ENCODE measurements around the gene NCOA3.
A peak's percentile ranks its signal among the peaks of the same experiment; 100 is the strongest.

NCOA3 gene

DNA sequence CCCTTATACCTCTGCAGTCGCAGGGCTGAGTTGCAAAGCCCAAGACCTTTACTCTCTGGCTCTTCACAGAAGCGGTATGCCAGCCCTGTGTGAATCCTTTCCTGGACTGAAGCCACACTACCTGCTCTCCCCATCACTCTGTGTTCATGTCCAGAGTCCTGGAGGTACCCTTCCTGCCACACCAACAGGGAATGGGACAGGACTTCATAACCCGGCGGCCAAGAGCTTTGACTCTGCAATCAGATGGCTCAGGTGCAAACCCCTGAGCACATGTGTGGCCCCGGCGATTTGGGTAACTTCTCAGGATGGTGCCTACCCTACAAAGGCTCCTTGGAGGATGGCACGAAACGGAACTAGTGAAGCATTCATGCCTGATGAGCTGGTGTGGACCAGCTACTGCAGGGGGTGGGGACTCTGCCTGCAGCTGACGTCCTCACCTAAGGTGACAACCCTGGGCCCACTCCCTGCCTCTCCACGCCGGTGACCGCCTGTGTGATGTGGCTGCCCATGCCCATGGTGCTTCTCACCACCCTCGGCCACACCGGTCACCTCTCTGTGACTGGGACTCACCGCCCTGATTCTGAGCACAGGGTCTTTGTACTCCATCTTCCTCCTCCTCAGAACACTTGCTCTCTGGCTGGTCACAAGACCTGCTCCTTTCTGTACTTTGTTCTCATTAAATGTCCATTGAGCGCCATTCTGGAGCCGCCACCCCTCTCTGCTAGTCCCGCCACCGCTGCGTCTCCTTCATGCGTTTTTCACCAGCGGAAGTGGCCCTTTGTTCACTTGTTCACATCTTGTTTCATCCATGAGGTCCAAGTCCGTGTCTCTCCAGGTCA lies 166.8 kb downstream of the NCOA3 start:
- DNase-seq: no peak

DNA sequence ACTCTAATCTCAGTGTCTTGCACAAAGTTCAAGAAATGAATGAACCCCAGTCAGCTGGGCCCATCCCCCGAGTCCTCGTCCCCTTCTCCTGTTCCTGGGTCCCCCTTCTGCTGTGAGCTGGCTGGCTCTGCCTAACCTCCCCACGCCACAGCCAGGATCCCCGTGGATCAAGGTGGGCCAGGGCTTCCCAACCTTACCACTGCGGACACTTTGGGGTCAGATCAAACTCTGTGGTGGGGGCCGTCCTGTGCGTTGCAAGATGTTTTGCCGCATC lies 167.4 kb downstream of the NCOA3 start:
- no peak for DNase-seq

DNA sequence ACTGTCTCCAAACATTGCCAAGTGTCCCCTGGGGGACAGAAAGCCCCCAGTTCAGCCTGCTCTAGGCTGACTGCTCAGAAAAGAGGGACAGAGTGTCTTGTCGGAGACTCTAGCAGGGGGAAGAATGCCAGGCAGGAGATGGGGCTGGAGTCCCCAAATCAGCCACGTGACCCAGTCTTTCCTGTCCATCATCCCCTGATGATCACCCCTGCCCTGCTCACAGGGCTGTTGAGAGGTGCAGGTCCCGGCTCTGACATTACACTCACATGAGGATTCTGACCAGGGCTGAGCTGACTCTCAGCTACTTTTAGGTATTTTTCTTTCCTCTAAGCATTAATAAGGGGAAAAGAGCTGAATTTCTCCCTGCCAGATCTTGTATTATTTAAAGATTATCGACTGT lies 167.8 kb downstream of the NCOA3 start:
- no peak for DNase-seq

DNA sequence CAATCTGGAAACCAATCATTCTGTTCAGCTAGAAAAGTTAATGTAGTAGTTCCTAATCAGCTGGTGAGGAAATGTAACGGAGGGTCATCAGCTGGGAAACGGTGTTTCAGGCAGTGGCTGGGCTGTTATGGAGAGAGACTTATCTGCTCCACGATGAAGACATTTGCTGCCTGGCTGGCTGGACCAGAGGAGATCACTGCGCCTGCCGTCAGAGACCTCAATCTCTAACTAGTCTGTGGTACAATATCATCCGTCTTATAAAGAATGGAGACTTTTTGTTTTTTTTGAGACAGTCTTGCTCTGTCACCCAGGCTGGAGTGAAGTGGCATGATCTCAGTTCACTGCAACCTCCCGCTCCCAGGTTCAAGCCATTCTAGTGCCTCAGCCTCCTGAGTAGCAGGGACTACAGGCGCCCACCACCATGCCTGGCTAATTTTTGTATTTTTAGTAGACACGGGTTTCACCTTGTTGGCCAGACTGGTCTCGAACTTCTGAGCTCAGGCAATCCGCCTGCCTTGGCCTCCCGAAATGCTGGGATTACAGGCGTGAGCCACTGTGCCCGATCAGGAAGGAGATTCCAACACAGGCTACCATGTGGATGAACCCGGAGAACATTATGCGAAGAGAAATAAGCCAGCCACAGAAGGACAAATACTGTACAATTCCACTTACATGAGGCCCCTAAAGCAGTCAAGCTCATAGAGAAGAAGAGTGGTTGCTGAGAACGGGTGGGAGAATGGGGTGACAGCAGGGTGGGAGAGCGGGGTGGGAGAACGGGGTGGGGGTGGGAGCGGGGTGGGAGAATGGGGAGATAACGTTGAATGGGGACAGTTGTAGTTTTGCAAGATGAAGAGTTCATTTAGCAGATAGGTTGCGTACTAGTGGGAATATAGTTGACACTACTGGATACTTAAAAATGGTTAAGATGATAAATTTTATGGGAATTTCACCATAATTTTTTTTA lies 168.5 kb downstream of the NCOA3 start:
- DNase-seq: no peak

DNA sequence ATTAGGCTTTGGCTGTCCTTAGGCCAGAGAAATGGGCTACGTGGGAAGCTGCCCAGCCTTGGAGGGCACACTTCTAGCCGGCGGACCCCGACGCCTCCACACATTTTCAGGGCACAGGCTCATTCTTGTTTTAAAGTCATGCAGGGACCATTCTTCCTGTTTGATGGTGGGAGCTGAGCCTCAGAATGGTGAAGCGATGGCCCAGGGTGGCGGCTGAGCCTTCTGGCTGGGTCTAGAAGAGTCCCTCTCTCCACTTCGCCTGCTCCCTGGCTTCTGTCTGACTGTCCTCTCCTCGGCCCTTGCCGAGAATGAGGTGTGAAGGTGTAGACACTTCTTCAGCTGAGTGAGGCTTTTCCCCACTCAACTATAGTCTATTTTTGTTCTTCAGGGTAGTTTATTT lies 169.2 kb downstream of the NCOA3 start:
- DNase-seq: no peak

DNA sequence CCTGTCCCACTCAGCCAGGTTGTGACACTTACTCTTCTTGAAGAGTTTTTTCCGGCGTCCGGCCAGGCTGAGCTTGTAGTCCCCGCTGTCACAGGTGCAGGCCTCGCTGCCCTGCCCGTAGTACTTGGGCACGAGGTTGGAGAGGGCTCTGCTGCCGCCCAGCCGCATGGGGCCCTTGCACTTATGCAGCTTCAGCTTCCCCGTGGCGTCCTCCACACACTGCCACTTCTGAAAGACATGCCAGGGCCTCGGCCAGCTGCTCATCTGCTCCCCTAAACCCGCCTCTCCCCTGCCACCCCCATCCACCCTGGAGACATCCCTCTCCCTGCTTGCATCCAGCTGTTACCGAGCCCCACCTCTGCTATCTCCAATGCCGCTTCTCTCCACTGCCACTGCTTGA lies 170.5 kb downstream of the NCOA3 start:
- no peak for DNase-seq

DNA sequence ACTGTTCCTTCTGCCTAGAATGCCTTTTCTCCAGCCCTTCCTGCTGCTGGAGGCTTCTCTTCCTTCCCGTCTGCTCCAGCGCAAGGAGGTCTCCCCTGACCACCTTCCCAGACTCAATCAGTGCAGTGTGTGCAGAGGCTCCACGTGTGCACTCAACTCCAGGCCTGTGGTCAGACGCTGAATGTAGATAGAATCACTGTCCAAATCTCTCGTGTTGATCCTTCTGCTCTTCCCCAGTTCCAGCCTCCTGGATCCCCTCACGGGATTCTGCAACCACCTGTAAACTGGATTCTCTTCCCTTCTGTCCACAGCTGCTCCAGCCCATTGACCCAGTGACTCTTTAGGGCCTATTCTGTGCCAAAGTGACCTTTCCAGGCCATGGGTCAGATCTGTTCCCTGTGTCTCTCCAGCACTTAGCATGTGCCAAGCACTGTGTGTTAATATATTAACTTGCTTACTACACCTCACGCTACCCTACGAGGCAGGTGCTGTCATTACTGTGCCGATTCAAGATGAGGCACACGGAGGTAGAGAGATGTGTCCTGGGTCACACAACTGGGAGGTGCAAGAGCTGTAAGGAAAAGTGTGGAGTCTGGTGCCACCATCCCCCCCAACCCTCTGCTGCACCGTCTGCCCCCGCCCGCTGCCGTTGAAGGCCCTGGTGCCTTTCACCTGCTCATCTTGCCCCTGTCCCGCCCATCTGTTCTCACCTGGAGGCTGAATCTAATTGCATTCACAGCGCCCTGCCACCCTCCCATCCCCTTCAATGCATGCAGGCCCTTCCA lies 171.4 kb downstream of the NCOA3 start:
- no peak for DNase-seq

DNA sequence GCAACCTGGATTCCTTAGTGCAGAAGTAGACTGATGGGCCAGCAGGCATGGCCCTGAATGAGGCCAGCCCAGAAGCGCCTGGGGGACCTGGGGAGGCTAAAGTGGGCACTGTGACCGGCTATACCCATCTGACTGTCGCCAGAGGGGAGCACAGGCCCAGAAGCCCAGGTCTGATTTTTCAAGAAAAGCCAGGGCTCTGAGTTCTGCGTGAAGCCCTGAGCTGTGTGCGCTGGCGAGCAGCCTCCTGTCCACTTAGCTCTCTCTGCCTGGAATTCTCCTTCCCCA lies 171.9 kb downstream of the NCOA3 start:
- DNase-seq: no peak

DNA sequence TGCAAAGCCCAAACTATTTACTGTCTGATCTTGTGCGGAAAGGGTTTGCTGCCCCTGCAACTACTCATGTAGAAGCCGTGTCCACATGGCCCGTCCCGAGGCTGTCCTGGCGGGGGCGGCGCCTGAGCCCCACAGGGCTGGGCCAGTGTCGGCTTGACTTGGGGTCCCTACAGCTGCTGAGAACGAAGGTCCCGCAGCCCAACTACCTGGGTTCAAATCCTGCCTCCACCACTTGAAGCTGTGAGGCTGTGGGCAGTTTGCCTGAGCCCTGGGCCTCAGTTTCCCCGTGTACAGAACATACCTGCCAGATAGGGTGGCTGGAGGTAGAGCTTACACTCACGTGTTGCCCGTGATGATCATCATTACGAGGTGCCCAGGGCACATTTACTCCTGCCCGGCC lies 172.5 kb downstream of the NCOA3 start:
- DNase-seq: no peak

DNA sequence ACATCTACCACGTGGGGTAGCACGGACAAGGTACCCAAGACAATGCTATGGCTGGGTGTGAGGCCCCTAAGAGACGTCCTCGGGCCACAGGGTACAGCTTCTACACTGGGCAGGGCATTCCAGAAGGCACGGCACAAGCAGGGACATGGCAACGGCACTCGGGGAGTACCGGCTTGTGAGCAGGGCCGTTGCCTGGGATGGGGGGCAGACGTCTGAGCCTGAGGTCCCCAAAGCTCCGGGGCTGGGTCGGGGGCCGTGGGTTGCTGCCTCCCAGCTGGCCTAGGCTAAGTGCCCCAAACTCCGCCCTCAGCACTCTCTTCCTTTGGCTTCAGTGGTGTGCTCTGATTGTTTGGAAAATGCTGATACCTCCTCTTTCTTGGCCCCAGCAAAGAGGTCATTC lies 173.0 kb downstream of the NCOA3 start:
- DNase-seq: no peak

DNA sequence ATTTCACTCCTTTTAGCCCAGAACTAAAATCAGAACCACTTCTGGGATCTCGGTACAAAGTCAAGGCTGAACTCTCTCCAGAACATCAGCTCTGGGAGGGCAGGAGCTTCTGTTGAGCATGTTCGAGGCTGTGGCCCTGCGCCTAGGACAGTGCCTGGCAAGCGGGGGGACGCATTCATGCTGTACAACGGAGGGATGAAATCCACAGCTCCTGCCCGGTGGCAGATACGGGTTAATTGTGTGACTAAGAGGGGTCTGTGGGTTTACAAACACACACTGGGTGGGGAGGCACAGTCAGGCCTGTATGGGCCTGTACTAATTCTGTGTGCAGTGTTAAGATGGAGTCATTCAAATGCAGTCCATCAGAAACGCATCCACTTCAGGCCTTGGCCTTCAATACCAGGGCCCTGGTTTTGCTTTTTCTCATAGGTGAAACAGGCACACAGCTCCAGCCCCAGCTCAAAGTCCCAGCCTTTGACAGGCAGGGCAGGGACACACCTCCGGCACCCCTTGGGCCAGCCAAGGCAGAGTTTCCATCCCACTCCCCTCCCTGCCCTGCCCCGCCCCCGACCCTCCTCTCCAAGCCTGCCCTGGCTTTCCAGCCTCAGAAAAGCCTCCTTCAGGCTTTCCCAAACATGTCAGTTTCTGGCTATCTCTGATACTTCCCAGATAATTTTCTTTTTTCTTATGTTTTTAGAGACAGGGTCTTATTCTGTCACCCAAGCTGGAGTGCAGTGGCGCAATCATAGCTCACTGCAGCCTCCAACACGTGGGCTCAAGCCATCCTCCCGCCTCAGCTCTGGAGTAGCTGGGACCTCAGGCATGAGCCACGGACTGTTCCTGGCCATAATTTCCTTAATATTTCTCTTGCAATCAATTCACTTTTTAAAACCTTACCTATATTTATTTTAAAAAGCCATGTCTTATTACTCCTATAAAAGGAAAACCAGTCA lies 173.8 kb downstream of the NCOA3 start:
- DNase-seq: no peak

DNA sequence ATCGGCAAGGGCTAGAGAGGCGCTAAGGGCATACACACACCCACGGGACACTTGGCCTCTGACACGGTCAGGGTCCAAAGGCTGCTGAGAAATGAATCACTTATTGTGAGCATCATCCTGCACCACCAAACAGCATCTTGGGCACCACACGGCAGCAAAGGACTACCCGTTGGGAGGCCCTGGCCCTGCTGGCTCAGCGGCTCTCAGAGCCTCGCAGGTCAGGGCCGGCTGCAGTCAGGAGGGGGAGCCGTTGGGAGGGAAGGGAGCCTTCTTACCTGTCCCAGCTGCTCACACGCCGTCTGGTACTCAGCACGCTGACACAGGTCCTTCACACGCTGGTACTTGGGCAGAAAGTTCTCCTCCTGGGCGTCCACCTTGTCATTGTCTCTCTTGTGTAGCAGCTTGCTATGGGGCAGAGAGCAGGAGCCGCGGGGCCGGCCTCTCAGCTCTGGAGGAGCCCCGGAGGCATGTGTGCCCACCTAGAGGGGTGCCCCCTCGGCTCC lies 174.6 kb downstream of the NCOA3 start:
- DNase-seq: no peak

DNA sequence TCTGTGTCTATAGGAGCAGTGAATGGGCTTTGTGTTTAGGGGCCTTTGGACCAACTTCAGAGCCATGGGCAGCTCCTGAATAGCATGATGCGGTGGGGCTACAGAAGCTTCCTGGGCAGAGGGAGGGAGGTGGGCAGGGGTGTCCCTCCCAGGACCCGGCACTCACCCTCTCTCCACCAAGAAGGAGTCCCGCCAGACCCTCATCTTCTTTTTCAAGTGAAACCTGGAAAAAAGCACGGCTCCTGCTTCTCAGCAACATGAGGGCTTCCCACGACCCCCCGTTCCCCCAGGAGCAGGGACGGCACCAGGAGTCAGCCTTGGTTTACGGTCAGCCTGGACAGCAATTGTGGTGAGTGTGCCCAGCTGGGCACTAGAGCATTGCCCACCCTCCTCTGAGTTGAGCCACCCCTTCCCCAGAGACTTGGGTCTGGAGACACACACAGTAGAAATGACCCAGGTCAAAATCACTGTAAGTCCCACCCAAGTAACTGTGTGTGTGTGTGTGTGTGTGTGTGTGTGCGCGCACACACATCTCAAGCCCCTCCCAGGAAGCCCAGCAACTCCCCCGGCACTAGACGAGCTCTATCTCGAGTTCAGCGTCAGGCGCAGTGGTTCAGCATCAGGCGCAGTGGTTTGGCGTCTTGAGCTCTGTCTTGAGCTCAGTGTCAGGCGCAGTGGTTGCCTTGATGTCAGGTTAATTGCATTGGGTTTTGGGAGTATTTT lies 175.4 kb downstream of the NCOA3 start:
- no peak for DNase-seq

DNA sequence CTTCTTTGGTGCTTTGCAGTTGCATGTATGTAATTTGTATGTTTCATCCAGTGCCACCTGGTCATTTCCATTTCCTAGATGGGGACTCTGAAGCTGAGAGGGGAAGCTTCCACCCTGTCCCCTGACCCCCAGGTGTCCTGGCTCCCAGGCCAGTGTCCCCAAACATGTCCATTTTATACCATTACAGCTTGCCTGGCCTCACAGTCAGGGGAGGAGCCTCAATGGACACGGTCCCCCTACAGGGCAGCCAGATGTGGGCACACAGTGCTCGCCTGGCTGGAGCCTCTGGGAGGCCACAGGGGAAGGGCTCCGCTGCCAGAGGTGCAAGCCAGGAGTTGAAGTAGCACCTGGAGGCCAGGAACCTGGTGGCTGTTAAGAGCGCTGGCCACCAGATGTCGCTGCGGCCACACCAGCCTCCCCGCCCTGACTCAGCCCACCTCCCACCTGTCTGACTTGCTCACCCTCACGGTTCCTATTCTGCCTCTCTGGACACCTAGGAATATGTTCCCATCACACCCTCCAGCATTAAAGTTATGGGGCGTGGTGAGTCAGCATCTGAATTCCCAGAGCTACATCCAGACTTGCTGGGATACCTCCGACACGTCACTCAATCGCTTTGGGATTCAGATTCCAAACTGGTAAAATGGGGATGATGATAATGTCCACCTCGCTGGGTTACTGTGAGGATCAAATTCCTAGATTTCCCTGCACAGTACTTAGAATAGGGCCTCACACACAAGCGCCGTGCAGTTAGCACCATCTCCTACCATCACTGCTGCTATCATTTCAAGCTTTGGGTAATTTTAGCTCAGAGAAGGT lies 176.2 kb downstream of the NCOA3 start:
- peak; percentile 40 for DNase-seq

DNA sequence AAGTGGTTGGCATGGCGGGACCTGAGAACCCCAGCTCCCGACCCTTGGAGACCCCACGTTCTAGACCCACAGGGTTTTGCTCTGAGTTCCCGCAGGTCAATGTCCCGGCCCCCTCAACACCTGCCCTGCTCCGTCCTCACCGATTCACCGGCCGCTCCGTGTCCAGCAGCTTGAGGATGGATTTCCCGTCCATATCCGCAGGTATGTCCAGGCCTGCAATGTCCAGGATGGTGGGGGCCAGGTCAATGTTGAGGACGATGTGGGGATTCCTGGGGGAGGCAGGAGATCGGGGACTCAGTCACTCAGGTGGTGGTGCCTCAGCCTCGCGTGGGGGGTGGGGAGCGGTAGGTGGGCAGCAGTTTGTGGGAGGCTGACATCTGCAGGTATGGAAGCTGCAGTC lies 176.8 kb downstream of the NCOA3 start:
- no peak for DNase-seq

DNA sequence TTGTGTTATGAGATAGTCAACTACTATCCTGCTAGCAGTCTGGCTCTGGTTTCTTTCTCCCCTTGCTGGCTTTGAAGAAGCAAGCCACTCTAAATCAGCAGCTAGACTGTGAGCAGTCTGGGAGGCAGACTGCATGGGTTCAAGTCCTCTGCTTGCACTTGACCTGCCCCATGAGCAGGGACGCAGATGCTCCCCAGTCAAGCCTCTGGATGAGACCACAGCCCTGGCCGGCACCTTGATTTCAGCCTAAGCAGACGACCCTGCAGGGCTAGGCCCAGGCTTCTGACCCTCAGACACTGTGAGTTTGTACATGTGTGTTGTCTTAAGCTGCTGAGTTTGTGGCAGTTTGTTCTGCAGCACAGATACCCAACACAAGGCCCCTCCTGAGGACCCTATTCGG lies 177.8 kb downstream of the NCOA3 start:
- DNase-seq: no peak

DNA sequence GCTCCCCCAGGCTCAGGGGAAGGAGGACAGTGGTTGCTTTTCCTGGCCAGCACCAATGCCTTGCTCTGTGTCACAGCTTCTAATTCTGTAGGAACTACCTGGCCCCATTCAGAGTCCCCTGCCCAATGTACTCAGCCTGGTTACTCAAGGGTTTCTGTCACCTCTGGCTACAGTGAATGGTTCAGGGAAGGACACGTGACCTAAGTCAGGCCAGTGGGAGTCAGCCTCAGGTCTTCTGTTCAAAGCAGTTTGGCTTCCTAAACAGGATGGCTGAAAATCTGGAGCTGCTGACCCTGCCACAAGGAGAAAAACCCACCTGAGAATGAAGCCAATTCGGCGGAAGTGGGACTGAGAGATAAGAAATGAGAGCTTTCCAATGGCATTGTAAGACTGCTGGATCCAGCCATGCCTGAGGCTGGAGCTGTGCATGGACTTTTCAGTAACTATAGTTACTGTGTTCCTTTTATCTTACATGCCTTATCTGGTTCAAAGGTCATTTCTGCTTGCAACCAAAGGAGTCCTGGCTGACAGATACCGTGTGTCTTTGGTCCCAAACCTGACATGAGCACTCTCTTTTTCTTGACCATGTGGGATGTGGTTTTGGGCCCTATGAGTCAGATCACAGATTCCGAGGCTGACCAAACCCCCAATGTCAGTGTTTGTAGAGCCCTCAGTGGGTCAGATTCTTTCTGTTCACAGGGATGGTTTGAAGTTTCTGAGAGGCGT lies 179.3 kb downstream of the NCOA3 start:
- no peak for DNase-seq

DNA sequence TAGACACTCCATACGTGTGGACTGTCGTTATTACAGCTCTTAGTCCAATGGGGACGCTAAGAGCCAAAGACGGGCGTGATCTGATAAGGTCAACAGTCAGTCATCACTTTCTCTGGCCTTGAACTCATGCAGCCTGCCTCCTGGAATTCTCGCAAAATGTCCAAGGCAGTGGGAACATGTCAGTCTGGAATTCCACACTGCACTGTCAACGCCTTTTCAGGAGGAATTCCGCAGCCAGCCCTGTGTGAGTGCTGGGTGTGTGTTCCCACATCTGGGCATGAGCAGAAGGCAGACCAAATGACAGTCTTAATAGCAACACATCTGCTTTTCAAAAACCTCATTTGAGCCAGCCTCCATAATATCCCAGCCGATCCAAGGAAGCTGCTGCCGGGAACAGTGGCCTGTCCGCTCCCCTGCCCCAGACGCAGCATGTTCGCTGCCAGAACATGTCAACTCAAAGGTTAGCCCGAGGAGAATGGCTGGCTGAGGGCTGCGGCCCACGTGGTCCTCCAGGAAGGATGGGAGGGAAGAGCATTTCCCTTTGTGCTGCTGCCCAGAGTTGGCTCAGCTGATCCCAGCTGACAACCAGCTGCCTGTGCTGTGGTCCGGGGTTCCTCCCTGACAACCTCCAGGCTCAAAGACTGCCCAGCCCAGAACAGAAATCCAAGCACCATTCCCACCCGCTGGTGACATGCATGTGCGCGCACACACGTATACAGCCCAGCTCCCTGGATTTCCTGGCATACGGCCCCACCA lies 180.5 kb downstream of the NCOA3 start:
- DNase-seq: no peak

DNA sequence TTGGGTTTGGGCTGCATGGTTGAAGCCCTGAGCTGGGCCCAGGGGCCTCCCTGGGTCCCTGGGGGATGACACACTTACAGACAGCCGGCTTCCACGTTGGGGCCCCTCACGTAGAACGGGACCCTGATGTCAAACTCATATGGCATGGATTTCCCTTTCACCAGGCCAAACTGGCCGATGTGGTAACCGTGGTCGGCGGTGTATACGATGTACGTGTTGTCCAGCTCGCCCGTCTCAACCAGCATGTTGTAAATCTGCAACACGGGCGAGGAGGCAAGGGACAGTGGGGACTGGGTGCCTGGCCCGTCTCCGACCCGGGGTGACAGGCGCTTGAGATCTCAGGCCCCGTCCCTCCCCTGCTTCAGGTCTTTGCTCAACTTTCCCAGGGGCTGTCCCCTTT lies 181.2 kb downstream of the NCOA3 start:
- no peak for DNase-seq
